Spleen (tissue), 11 donors: ENCODE data around the gene ADGRD1. TPM values are rescaled to one million over a fixed set of nuclear protein-coding genes. Genes with fewer than 3 reads are reported as not detected.

ENCODE experiments used
- DNase-seq: peaks from one replicate; pipeline ENCODE4 v3.0.0-alpha.2; 2020
- H3K27ac ChIP-seq, 8 donors: fragments of 200-600 bp; sonication (generic) in 7 of 8; 1 replicate in 4 of 8; 2 replicates in 4 of 8; pipeline versions ENCODE4 v1.5.0 to v1.8.0; 2016 to 2021; ENCODE audit warnings: inconsistent platforms in 4 of 8, mild to moderate bottlenecking in 4 of 8, moderate library complexity in 1 of 8
- H3K27me3 ChIP-seq, 7 donors: fragments of 200-600 bp; sonication (generic) in 6 of 7; replicated peaks in 1 of 7; 1 replicate in 4 of 7; 2 replicates in 3 of 7; pipeline versions ENCODE4 v1.5.0 to v1.8.0; 2016 to 2021; ENCODE audit warnings: inconsistent platforms in 3 of 7, mild to moderate bottlenecking in 1 of 7
- H3K36me3 ChIP-seq, 6 donors: fragments of 200-600 bp; sonication (generic) in 5 of 6; 1 replicate in 4 of 6; 2 replicates in 2 of 6; pipeline versions ENCODE4 v1.5.0 to v1.8.0; 2016 to 2021; ENCODE audit warnings: inconsistent platforms in 2 of 6
- H3K4me1 ChIP-seq, 6 donors: fragments of 200-600 bp; sonication (generic) in 5 of 6; 1 replicate in 3 of 6; 2 replicates in 3 of 6; pipeline versions ENCODE4 v1.5.0 to v1.8.0; 2016 to 2021; ENCODE audit warnings: inconsistent platforms in 3 of 6
- H3K4me3 ChIP-seq, 8 donors: fragments of 200-600 bp; sonication (generic) in 7 of 8; 1 replicate in 4 of 8; 2 replicates in 4 of 8; pipeline versions ENCODE4 v1.5.0 to v1.8.0; 2016 to 2021; ENCODE audit warnings: inconsistent platforms in 4 of 8, mild to moderate bottlenecking in 4 of 8, moderate library complexity in 2 of 8
- H3K9me3 ChIP-seq, 8 donors: fragments of 200-600 bp; sonication (generic) in 7 of 8; 1 replicate in 4 of 8; 2 replicates in 4 of 8; pipeline versions ENCODE4 v1.5.0 to v1.8.0; 2016 to 2021; ENCODE audit warnings: inconsistent platforms in 4 of 8
- CTCF ChIP-seq, 11 experiments: fragments of 200-600 bp in 7 of 11; fragments of 450-650 bp in 4 of 11; sonication (generic) in 4 of 11; IDR thresholded peaks in 8 of 11; conservative IDR thresholded peaks in 3 of 11; 1 replicate in 7 of 11; 2 replicates in 4 of 11; pipeline versions ENCODE4 v1.4.0 to v1.8.0; 2016 to 2021; ENCODE audit warnings: antibody characterized with exemption in 11 of 11, inconsistent platforms in 4 of 11, mild to moderate bottlenecking in 1 of 11
- POLR2A ChIP-seq, 3 donors: fragments of 450-650 bp; IDR thresholded peaks; one replicate each; pipeline ENCODE4 v1.5.1; 2017; ENCODE audit warnings: antibody characterized with exemption in 3 of 3, mild to moderate bottlenecking in 1 of 3
- POLR2AphosphoS5 ChIP-seq, 3 donors: sonication (generic); formaldehyde crosslinking; IDR thresholded peaks; one replicate each; pipeline ENCODE4 v1.5.1; 2017; ENCODE audit warnings: antibody characterized with exemption in 3 of 3
- WGBS, 5 donors: extraction: QIAGEN DNeasy Blood & Tissue Kit in 3 of 5; methylation state at CpG; one replicate each; pipeline versions ENCODE4 v1.1.5 to v1.1.7; 2013 to 2018; 5-methylcytosine and 5-hydroxymethylcytosine counted together
- intact Hi-C: fragments of 100-400 bp; cut with DNase I; formaldehyde crosslinking; loops from one replicate; pipeline ENCODE4 v1.15.0; 2023; ENCODE audit warnings: low total_unique reads
- polyA plus RNA-seq, 3 donors: library from polyadenylated mRNA; stranded (reverse); fragments of 200-250 nt; gene quantifications; one replicate each; pipeline ENCODE4 v1.2.1, GENCODE V29; 2013
- total RNA-seq, 7 donors: library from RNA; depleted of rRNA in 3 of 7; stranded (reverse); fragments of >200 nt in 3 of 7; fragmentation: NEBNext Ultra II Directional in 4 of 7; extraction: Animal tissue kit (Norgen Biotek cat#: 25700) in 4 of 7; gene quantifications; one replicate each; pipeline versions ENCODE4 v1.1.0 to v1.2.1, GENCODE V29; 2016 to 2021
- donor health status: healthy with polysubstance abuse.
- donor health status: DM: no; HTN: no; CAD: no; lungs with moderate emphysema.
- donor health status: DM: no; HTN: no; CAD: no.
- donor health status: Bipolar disorder and iron deficiency.
- donor health status: healthy.
- donor health status: DM: no; HTN: no; CAD: no.
- donor health status: DM: yes; HTN: yes; CAD: no.

The ADGRD1 gene
- total and polyA plus RNA-seq, 10 donors = 0.89 to 9.7 (median 4.8) TPM

GRCh38 chr12:131033886-131034482 is 80.3 kb downstream of the ADGRD1 start:
- Histone ChIP-seq H3K27ac (no peak overlapping the region), H3K9me3 (no peaks in the 10 kb centered on the region), H3K36me3 (no peaks in the 10 kb centered on the region), H3K27me3 (peaks cover 0 to 30% (median 0%) of the 10 kb centered on the region in 7 donors), H3K4me3 (no peak overlapping the region), H3K4me1 (peaks cover 0 to 4% (median 0%) of the 10 kb centered on the region in 6 donors)
- no peak for TF ChIP-seq CTCF (IDR thresholded peaks at IDR 0.05 in 8 of 11, conservative IDR thresholded peaks at IDR 0.05 in 3 of 11)
- TF ChIP-seq POLR2AphosphoS5 (IDR thresholded peaks at IDR 0.05) = no peak
- no peak for TF ChIP-seq POLR2A (IDR thresholded peaks at IDR 0.05)
- DNase-seq = no peak
- intact Hi-C loops = no loop called here
- 85 to 92% (median 89%) methylated on average over 29 to 30 of the region's 30 CpGs for WGBS, 5 donors

GRCh38 chr12:131034631-131035244 is 81.0 kb downstream of the ADGRD1 start:
- no peak overlapping the region for H3K4me3 ChIP-seq
- H3K27ac ChIP-seq = no peak overlapping the region
- intact Hi-C loops = no loop called here
- WGBS, 5 donors = 70 to 75% (median 74%) methylated on average over 14 to 15 of the region's 15 CpGs
- peaks cover 0 to 4% (median 0%) of the 10 kb centered on the region in 6 donors for H3K4me1 ChIP-seq
- peaks cover 0 to 30% (median 0%) of the 10 kb centered on the region in 7 donors for H3K27me3 ChIP-seq
- DNase-seq = no peak
- no peaks in the 10 kb centered on the region for H3K36me3 ChIP-seq
- H3K9me3 ChIP-seq = no peaks in the 10 kb centered on the region
- TF ChIP-seq POLR2AphosphoS5 (IDR thresholded peaks at IDR 0.05) (no peak), POLR2A (IDR thresholded peaks at IDR 0.05) (no peak), CTCF (IDR thresholded peaks at IDR 0.05 in 8 of 11, conservative IDR thresholded peaks at IDR 0.05 in 3 of 11) (no peak)

GRCh38 chr12:131035245-131035681 is 81.6 kb downstream of the ADGRD1 start:
- Histone ChIP-seq H3K4me1 (peaks cover 0 to 4% (median 0%) of the 10 kb centered on the region in 6 donors), H3K9me3 (no peaks in the 10 kb centered on the region), H3K36me3 (no peaks in the 10 kb centered on the region), H3K27ac (no peak overlapping the region), H3K27me3 (peaks cover 0 to 30% (median 0%) of the 10 kb centered on the region in 7 donors), H3K4me3 (no peak overlapping the region)
- WGBS, 5 donors = 64 to 87% (median 81%) methylated on average over 9 to 18 of the region's 18 CpGs
- intact Hi-C loops = no loop called here
- no peak for TF ChIP-seq CTCF (IDR thresholded peaks at IDR 0.05 in 8 of 11, conservative IDR thresholded peaks at IDR 0.05 in 3 of 11)
- no peak for TF ChIP-seq POLR2AphosphoS5 (IDR thresholded peaks at IDR 0.05)
- TF ChIP-seq POLR2A (IDR thresholded peaks at IDR 0.05) = no peak
- DNase-seq = peak; percentile 84

GRCh38 chr12:131038159-131038558 is 84.5 kb downstream of the ADGRD1 start:
- no peak for DNase-seq
- peaks cover 0 to 10% (median 0%) of the 10 kb centered on the region in 7 donors for H3K27me3 ChIP-seq

More at GRCh38 chr12:131038159-131038558, 84.5 kb downstream of the ADGRD1 start:
- intact Hi-C loops = no loop called here
- Histone ChIP-seq H3K4me3 (no peak overlapping the region), H3K9me3 (no peaks in the 10 kb centered on the region), H3K4me1 (peaks cover 0 to 4% (median 0%) of the 10 kb centered on the region in 6 donors), H3K27ac (no peak overlapping the region), H3K36me3 (no peaks in the 10 kb centered on the region)
- WGBS, 5 donors = 91 to 97% (median 91%) methylated on average over 6 to 11 of the region's 11 CpGs
- TF ChIP-seq POLR2A (IDR thresholded peaks at IDR 0.05) (no peak), CTCF (IDR thresholded peaks at IDR 0.05 in 8 of 11, conservative IDR thresholded peaks at IDR 0.05 in 3 of 11) (no peak), POLR2AphosphoS5 (IDR thresholded peaks at IDR 0.05) (no peak)
